Gastroesophageal sphincter (tissue), 4 donors: ENCODE data around the gene KRT72. TPM values are rescaled to one million over a fixed set of nuclear protein-coding genes. Genes with fewer than 3 reads are reported as not detected.

Source experiments
- ATAC-seq: fragments of 150-250 bp; one replicate; pipeline ENCODE4 v1.9.1; 2016; ENCODE audit warnings: mild to moderate bottlenecking, moderate library complexity
- H3K27ac ChIP-seq, 4 donors: fragments of 200-600 bp; sonication (generic) in 3 of 4; 1 replicate in 3 of 4; 2 replicates in 1 of 4; pipeline ENCODE4 v1.5.1; 2016 to 2019
- H3K27me3 ChIP-seq: fragments of 200-600 bp; sonication (generic); one replicate; pipeline ENCODE4 v1.5.1; 2019
- H3K36me3 ChIP-seq, 2 donors: fragments of 200-600 bp; sonication (generic); one replicate each; pipeline ENCODE4 v1.5.1; 2019; ENCODE audit warnings: control low read depth in 1 of 2
- H3K4me1 ChIP-seq, 3 donors: fragments of 200-600 bp; sonication (generic); 1 replicate in 2 of 3; 2 replicates in 1 of 3; pipeline ENCODE4 v1.5.1; 2016 to 2019; ENCODE audit warnings: control low read depth in 2 of 3
- H3K4me3 ChIP-seq, 2 donors: fragments of 200-600 bp; sonication (generic); one replicate each; pipeline ENCODE4 v1.5.1; 2019; ENCODE audit warnings: mild to moderate bottlenecking in 1 of 2, moderate library complexity in 1 of 2
- H3K9me3 ChIP-seq, 3 donors: fragments of 200-600 bp; sonication (generic); one replicate each; pipeline ENCODE4 v1.5.1; 2017 to 2019; ENCODE audit warnings: control low read depth in 2 of 3
- CTCF ChIP-seq, 4 experiments: fragments of 200-600 bp in 2 of 4; fragments of 450-650 bp in 2 of 4; sonication (generic) in 1 of 4; IDR thresholded peaks; one replicate each; pipeline ENCODE4 v1.5.1; 2017 to 2019; ENCODE audit warnings: antibody characterized with exemption in 4 of 4, mild to moderate bottlenecking in 2 of 4, moderate library complexity in 2 of 4
- EP300 ChIP-seq: sonication (generic); formaldehyde crosslinking; IDR thresholded peaks from one replicate; pipeline ENCODE4 v1.6.1; 2017; ENCODE audit warnings: antibody characterized with exemption, mild to moderate bottlenecking
- POLR2A ChIP-seq, 2 donors: fragments of 450-650 bp; IDR thresholded peaks; one replicate each; pipeline ENCODE4 v1.6.1; 2017; ENCODE audit warnings: antibody characterized with exemption in 2 of 2, mild to moderate bottlenecking in 2 of 2, moderate library complexity in 1 of 2
- POLR2AphosphoS5 ChIP-seq: sonication (generic); formaldehyde crosslinking; IDR thresholded peaks from one replicate; pipeline ENCODE4 v1.6.1; 2017; ENCODE audit warnings: antibody characterized with exemption
- WGBS, 2 donors: methylation state at CpG; one replicate each; pipeline ENCODE4 v1.1.5; 2018; ENCODE audit warnings: low coverage in 1 of 2; 5-methylcytosine and 5-hydroxymethylcytosine counted together
- total RNA-seq, 4 donors: library from RNA; depleted of rRNA; stranded (reverse); fragments of >200 nt; gene quantifications; one replicate each; pipeline ENCODE4 v1.1.0, GENCODE V29; 2016

The KRT72 gene
- total RNA-seq, 4 donors from 2014 or later: not detected

DNA sequence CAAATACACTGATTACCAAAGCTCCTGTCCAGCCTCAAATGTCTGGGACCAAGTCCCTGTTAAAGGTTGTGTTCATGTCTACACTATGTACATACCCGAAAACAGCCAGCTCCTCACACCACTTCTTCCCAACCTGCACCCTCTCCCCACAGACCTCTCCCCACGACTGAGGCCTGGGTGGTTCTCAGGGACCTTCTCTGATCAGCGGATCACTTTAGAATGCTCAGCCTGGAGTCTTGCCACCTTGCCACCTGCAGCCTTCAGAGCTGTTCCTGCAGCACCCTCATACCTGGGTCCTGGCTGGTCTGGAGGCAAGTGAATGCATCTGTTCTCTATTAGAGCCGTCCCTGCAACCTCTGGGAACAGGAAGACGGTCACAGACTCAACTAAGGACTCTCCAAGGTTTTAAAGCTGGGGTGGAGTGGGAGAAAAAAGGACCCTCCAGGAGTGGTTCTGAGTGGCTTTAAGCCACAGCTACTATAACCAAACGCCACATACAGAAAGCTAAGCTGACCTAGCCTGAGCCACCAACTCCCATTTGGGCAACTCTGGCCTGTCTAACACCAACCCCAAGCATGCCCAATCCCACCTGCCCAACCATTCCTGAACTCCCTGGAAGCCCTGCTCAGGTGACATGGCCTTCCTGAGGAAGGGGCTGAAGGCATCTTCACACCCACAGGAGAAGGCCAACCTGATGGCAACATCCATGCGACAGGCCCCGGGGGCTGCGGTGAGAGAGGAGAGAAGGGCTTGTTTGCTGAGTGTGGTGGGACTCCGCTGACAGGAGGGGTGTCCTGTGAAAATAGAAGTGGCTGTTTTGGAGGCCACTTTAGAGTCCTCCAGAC, 42.2 kb upstream of the KRT72 start:
- no peaks in the 10 kb centered on the region for H3K9me3 ChIP-seq
- no peak overlapping the region for H3K4me3 ChIP-seq
- TF ChIP-seq POLR2AphosphoS5: no peak
- TF ChIP-seq POLR2A (IDR thresholded peaks at IDR 0.05): no peak
- no peak for TF ChIP-seq CTCF (IDR thresholded peaks at IDR 0.05)
- TF ChIP-seq EP300: no peak
- H3K4me1 ChIP-seq: no peaks in the 10 kb centered on the region
- ATAC-seq: no peak
- H3K27me3 ChIP-seq: peaks cover 8% of the 10 kb centered on the region
- no peak overlapping the region for H3K27ac ChIP-seq
- H3K36me3 ChIP-seq: no peaks in the 10 kb centered on the region
- 79% methylated on average over 6 of the region's 10 CpGs; no CpG with 5 or more reads in 1 of the 2 donors for WGBS, 2 donors

DNA sequence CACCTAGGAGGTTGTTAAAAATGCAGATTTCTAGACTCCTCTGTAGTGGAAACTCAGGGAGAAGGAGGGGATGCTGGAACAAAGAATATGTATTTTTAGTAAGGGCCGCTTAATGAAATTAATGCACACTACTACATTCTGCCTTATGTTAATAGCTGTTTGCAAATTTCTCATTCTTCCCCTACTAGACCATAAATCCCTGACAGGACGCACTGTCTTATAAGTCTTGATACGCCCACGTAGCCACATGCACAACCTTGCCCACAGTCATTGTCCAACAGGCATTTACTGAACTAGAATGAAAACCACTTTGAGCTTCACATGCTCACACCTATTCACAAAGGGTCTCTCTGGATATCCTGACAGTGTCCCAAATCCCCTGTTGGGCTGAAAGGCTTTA, 40.2 kb upstream of the KRT72 start:
- Histone ChIP-seq H3K27ac (no peak overlapping the region), H3K4me1 (no peaks in the 10 kb centered on the region), H3K9me3 (no peaks in the 10 kb centered on the region), H3K36me3 (no peaks in the 10 kb centered on the region), H3K4me3 (no peak overlapping the region), H3K27me3 (peaks cover 8% of the 10 kb centered on the region)
- ATAC-seq: no peak
- WGBS, 2 donors: 62% methylated on average over 4 of the region's 4 CpGs
- TF ChIP-seq CTCF (IDR thresholded peaks at IDR 0.05) (no peak), POLR2A (IDR thresholded peaks at IDR 0.05) (no peak), EP300 (no peak), POLR2AphosphoS5 (no peak)

- Histone ChIP-seq H3K36me3 (no peaks in the 10 kb centered on the region), H3K4me1 (peaks cover 0 to 14% (median 0%) of the 10 kb centered on the region in 3 donors), H3K27ac (no peak overlapping the region), H3K9me3 (no peaks in the 10 kb centered on the region), H3K4me3 (no peak overlapping the region), H3K27me3 (peaks cover 8% of the 10 kb centered on the region)
- 50 to 73% methylated on average over 4 of the region's 4 CpGs for WGBS, 2 donors
- ATAC-seq: no peak
- TF ChIP-seq POLR2AphosphoS5 (no peak), EP300 (no peak), CTCF (IDR thresholded peaks at IDR 0.05) (no peak), POLR2A (IDR thresholded peaks at IDR 0.05) (no peak)
Observed at GRCh38 chr12:52637299-52637698, 36.0 kb upstream of the KRT72 start.

- peaks cover 0 to 14% (median 0%) of the 10 kb centered on the region in 3 donors for H3K4me1 ChIP-seq
- ATAC-seq: no peak
- H3K27me3 ChIP-seq: peaks cover 5% of the 10 kb centered on the region
- H3K9me3 ChIP-seq: no peaks in the 10 kb centered on the region
- 47 to 85% methylated on average over 4 to 5 of the region's 5 CpGs for WGBS, 2 donors
- no peak overlapping the region for H3K27ac ChIP-seq
- no peak overlapping the region for H3K4me3 ChIP-seq
- TF ChIP-seq POLR2AphosphoS5: no peak
- TF ChIP-seq CTCF (IDR thresholded peaks at IDR 0.05): no peak
- TF ChIP-seq POLR2A (IDR thresholded peaks at IDR 0.05): no peak
- no peak for TF ChIP-seq EP300
- no peaks in the 10 kb centered on the region for H3K36me3 ChIP-seq
Observed at GRCh38 chr12:52636592-52637258, 35.5 kb upstream of the KRT72 start.
